ENCODE results near the gene GNB1.

- TF ChIP-seq SP1 (IDR thresholded peaks at IDR 0.05) (no peak), BHLHE40 (IDR thresholded peaks at IDR 0.05; ENCODE audit: borderline replicate concordance) (no peak), FOXA1 (IDR thresholded peaks at IDR 0.05) (no peak), FOXM1 (IDR thresholded peaks at IDR 0.05; ENCODE audit: borderline replicate concordance) (no peak), NFRKB (IDR thresholded peaks at IDR 0.05) (no peak), L3MBTL2 (conservative IDR thresholded peaks at IDR 0.05) (no peak), TARDBP (IDR thresholded peaks at IDR 0.05) (no peak)
Observed at GRCh38 chr1:1826356-1827088, 64.4 kb downstream of the GNB1 start.
